RWPE2 (cell line): ENCODE measurements around the gene ABCA10.

Experiments used
- ATAC-seq: fragments of 200-7000 bp; cut with Tn5 transposase; 3 replicates; pipeline ENCODE4 v1.9.1; 2021; ENCODE audit warnings: low read depth
- DNase-seq: peaks from one replicate; pipeline ENCODE4 v3.0.0-alpha.2; 2020; ENCODE audit warnings: low spot score
- H3K27ac ChIP-seq: fragments of 450-650 bp; 2 replicates; pipeline ENCODE4 v1.5.1; 2017; ENCODE audit warnings: mild to moderate bottlenecking; ENCODE audit not compliant: poor library complexity, severe bottlenecking
- H3K27me3 ChIP-seq: fragments of 250-450 bp; sonication (Bioruptor Pico); 2 replicates; pipeline ENCODE4 v1.5.1; 2021; ENCODE audit warnings: mild to moderate bottlenecking, moderate library complexity; ENCODE audit not compliant: insufficient read depth, poor library complexity, severe bottlenecking
- H3K36me3 ChIP-seq: fragments of 250-450 bp; sonication (Bioruptor Pico); 2 replicates; pipeline ENCODE4 v1.5.1; 2020; ENCODE audit warnings: low read depth, mild to moderate bottlenecking, moderate library complexity
- H3K4me1 ChIP-seq: fragments of 250-450 bp; sonication (Bioruptor Pico); 2 replicates; pipeline ENCODE4 v1.5.1; 2021; ENCODE audit warnings: mild to moderate bottlenecking, moderate library complexity; ENCODE audit not compliant: insufficient read depth, poor library complexity, severe bottlenecking
- H3K4me3 ChIP-seq: fragments of 250-450 bp; sonication (Bioruptor Pico); 2 replicates; pipeline ENCODE4 v1.5.1; 2021; ENCODE audit warnings: mild to moderate bottlenecking, moderate library complexity; ENCODE audit not compliant: severe bottlenecking
- H3K9me3 ChIP-seq: fragments of 250-450 bp; sonication (Bioruptor Pico); 2 replicates; pipeline ENCODE4 v1.5.1; 2021; ENCODE audit warnings: mild to moderate bottlenecking, moderate library complexity; ENCODE audit not compliant: severe bottlenecking
- TF ChIP-seq, protein P1 (sequence below): fragments of 450-650 bp; IDR thresholded peaks from one replicate; pipeline ENCODE4 v1.5.1; 2017; ENCODE audit warnings: mild to moderate bottlenecking, moderate library complexity; ENCODE audit not compliant: poor library complexity, severe bottlenecking

ABCA10 gene

DNA sequence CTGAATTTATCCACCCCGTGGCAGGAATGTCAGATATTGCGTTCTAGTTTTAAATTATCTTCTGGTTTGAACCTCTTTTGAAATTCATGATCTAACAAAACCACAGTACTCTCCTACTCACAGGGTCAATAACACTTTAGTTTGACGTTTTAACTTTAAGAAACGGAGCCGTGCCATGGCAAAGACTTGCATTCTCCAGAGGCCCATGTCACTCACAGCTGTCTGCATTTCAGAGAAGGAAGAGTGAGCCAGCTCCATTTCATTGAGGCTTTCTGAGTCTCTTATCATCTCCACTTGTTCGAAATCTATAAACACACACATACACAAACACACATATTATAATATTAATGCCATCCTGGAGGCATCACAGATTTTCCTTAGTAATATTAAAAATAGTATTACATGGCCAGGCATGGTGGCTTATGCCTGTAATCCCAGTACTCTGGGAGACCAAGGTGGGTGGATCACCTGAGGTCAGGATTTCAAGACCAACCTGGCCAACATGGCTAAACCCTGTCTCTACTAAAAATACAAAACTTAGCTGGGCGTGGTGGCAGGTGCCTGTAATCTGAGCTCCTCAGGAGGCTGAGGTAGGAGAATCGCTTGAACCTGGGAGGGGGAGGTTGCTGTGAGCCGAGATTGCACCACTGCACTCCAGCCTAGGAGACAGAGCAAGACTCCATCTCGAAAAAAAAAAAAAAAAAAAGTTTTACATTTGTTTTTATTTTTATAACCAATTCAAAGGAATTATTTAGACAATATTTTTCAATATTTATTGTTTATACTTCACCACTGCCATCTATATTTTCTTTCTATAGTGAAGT is 122.5 kb downstream of the ABCA10 start:
- H3K36me3 ChIP-seq, result no peaks in the 10 kb centered on the region
- H3K27ac ChIP-seq, result no peak overlapping the region
- no peak for ATAC-seq
- no peaks in the 10 kb centered on the region for H3K4me1 ChIP-seq
- no peak for DNase-seq
- H3K9me3 ChIP-seq, result no peaks in the 10 kb centered on the region
- TF ChIP-seq, protein P1, sequence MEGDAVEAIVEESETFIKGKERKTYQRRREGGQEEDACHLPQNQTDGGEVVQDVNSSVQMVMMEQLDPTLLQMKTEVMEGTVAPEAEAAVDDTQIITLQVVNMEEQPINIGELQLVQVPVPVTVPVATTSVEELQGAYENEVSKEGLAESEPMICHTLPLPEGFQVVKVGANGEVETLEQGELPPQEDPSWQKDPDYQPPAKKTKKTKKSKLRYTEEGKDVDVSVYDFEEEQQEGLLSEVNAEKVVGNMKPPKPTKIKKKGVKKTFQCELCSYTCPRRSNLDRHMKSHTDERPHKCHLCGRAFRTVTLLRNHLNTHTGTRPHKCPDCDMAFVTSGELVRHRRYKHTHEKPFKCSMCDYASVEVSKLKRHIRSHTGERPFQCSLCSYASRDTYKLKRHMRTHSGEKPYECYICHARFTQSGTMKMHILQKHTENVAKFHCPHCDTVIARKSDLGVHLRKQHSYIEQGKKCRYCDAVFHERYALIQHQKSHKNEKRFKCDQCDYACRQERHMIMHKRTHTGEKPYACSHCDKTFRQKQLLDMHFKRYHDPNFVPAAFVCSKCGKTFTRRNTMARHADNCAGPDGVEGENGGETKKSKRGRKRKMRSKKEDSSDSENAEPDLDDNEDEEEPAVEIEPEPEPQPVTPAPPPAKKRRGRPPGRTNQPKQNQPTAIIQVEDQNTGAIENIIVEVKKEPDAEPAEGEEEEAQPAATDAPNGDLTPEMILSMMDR, result no peak
- H3K4me3 ChIP-seq, result no peak overlapping the region
- H3K27me3 ChIP-seq, result no peaks in the 10 kb centered on the region

DNA sequence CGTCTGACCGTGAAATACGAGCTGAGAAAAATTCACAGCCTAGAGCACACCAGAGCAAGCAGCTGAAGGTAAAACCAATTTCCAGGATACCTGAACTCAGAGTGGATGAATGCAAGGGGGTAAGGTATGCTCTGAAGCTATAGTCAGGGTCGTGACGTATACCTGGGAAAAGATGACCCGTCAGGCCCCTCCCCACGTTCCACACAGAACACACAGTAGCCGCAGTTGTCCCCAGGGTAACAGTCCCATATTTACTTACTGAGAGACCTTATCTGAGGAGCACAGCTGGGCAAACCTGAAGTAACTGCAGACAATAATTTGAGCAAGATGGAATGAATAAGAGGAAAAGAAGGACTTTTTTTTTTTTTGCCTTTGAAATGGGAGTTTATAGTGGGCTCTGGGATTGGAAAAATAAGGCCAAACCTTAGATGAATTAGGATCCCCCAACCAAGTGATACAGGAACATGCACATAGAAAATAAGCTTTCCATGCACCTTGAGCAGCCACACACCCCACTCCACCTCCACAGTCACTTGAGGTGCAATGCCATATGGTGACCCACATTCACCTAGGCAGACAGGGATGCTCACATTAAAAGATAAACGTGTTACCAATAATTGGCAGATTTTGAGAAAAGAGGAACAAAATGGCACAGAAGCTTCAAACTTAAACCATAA is 124.9 kb downstream of the ABCA10 start:
- no peaks in the 10 kb centered on the region for H3K4me1 ChIP-seq
- TF ChIP-seq, protein P1, result no peak
- no peaks in the 10 kb centered on the region for H3K36me3 ChIP-seq
- H3K27ac ChIP-seq, result no peak overlapping the region
- ATAC-seq (no peak), DNase-seq (no peak)
- H3K27me3 ChIP-seq, result no peaks in the 10 kb centered on the region
- no peak overlapping the region for H3K4me3 ChIP-seq
- no peaks in the 10 kb centered on the region for H3K9me3 ChIP-seq

DNA sequence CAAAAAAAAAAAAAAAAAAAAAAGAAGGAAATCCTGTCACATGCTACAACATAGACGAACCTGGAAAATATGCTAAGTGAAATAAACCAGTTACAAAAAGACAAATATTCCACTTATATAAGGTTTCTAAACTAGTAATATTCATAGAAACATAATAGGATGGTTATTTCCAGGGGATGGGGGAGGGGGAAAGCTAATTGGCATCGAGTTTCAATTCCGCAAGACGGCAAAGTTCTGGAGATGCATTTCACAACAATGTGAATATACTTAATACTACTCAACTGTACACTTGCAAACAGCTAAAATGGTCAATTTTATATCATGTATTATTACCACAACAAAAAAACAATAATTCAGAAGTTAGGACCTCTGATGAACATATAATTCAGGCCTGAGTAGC is 130.0 kb downstream of the ABCA10 start:
- Histone ChIP-seq H3K27ac (no peak overlapping the region), H3K36me3 (no peaks in the 10 kb centered on the region), H3K9me3 (no peaks in the 10 kb centered on the region), H3K4me1 (no peaks in the 10 kb centered on the region), H3K27me3 (no peaks in the 10 kb centered on the region), H3K4me3 (no peak overlapping the region)
- TF ChIP-seq, protein P1, result no peak
- ATAC-seq (no peak), DNase-seq (no peak)
